GM19043 (cell line): ENCODE data around the gene KRTAP10-6.
"Not testable (repeated sequence)": the region's sequence is repeated elsewhere in the genome, so short reads cannot be mapped to it uniquely, and the experiment has no call there.

ENCODE experiments used
- ATAC-seq: cut with Tn5 transposase; IDR thresholded peaks from one replicate; pipeline ENCODE4 v1.9.1; 2021; ENCODE audit warnings: low read depth; ENCODE audit not compliant: unreplicated experiment

The KRTAP10-6 gene

DNA sequence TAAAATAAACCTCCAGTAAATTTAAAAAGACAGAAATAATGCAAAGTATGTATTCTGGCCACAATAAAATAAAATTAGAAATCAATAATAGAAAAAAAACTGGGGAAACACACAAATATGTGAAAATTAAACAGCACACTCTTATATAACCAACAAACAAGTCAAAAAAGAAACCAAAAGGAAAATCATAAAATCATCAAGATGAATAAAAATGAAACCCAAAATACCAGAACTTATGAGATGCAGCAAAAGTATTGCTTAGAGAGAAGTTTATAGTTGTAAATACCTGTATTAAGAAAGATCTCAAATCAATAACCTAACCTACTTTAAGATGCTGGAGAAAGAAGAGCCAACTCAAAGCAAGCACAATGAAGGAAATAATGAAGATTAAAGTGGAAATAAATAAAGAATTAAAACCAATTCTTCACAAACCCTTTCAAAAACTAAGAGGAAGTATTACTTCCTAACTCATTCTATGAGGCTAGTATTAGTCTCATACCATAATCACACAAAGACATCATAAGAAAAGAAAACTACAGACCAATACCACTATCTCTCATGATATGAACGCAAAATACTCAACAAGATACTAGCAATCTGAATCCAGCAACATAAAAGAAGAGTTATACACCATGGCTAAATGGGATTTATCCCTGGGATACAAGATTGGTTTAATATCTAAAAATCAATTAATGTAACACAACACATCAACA lies 27.3 kb downstream of the KRTAP10-6 start:
- no peak for ATAC-seq

DNA sequence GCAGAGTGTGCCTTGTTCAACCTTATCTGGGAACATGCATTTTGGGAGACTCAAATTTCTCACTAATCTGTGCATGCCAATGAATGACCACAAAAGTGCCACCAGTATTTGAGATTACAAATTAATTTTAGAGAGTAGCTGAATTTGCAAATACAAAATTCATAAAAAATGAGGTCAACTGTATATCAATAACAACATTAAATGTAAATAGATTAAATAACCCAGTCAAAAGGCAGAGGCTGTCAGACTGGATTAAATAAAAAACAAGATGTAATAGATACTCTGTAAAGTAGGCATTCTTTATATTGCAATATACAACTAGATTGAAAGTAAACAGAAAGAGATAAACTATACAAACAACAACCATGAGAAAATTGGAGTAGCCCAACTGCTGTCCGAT lies 28.2 kb downstream of the KRTAP10-6 start:
- no peak for ATAC-seq

DNA sequence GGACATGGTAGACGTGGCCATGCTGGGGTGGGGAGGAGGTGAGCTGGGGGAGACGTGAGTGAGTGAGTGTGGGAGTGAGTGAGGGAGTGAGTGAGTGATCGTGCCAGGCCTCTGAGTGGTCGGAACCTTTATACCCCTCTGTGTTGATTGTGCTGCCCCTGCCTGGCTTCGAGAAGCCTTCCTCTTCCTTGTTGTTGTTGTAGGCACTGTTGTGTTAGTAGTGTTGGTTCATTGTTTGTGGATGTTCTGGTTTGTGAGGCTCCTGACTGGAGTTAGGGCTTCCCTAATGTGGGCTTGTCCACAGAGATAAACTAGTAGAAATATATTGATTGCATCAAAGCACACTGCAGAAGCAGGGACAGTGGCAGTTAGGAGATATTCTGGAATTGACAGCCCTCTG lies 33.6 kb downstream of the KRTAP10-6 start, which contains the start of gene KRTAP10-3:
Gene KRTAP10-3 (minus strand): TSS at position 101 of the 400 bp plus-strand sequence. CDS start 80 bp downstream, at position 21.
- no peak for ATAC-seq

DNA sequence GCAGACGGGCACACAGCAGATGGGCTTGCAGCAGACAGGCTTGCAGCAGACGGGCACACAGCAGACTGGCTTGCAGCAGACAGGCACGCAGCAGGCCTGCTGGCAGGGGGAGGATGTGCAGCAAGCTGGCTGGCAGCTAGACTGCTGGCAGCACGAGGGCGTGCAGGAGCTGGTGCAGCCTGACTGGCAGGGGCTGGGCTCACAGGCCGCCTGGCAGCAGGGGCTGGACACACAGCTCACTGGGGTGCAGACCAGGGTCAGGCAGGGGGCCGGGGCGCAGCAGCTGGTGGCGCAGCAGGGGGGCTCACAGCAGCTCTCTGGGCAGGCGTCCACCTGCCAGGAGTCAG lies 34.0 kb downstream of the KRTAP10-6 start:
- not testable (repeated sequence) for ATAC-seq

DNA sequence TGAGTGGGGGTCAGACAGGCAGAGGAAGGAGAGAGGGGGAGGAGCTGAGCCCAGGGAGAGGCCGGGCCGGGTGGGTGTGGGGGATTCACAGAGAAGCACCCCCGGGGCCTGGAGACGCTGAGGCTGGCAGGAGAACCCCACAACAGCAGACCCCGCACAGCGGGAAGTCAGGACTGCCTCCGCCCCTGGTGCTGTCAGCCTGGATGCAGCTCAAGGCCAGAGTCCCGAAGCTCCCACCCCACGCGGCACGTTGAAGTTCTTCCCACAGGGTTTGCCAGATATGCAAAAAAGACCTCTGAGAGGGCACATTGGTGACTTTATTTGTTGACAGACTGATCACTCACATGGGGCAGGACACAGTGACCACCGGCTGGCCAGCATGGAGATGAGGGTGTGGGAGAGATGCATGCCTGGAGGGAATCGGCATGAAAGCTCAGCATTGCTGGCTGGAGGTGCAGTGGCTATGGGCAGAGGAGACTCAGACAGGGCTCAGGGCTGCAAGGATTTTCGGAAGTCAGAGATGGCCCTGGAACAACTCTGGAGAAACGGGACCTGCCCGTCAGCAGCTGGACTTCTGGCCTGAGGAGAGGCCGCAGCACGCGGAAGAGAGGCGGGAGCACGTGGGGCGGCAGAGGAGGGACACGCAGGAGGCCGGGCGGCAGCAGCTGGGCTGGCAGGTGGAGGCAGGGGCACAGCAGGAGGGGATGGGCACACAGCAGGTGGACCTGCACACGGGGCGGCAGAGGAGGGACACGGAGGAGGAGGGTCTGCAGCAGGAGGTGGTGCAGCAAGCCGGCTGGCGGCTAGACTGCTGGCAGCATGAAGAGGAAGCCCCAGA lies 34.6 kb downstream of the KRTAP10-6 start:
- no peak for ATAC-seq

DNA sequence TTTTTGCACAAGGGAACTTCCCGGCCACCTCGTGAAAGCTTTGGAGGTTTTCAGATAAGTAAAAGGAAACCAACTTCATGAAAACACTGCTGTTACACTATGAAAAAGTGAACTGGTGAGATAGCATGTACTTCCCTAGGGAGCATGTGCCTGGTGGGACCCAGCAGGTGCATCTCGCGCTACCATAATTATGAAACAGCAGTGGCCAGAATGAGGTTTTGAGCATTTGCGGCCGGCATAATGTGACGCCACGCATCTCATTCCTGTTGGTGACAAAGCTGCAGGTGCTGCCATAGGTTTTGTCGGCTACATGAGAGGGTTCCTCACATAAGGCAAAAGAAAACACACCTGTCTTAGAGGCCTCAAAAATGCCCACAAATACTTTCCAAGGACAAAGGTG lies 35.4 kb downstream of the KRTAP10-6 start:
- no peak for ATAC-seq

DNA sequence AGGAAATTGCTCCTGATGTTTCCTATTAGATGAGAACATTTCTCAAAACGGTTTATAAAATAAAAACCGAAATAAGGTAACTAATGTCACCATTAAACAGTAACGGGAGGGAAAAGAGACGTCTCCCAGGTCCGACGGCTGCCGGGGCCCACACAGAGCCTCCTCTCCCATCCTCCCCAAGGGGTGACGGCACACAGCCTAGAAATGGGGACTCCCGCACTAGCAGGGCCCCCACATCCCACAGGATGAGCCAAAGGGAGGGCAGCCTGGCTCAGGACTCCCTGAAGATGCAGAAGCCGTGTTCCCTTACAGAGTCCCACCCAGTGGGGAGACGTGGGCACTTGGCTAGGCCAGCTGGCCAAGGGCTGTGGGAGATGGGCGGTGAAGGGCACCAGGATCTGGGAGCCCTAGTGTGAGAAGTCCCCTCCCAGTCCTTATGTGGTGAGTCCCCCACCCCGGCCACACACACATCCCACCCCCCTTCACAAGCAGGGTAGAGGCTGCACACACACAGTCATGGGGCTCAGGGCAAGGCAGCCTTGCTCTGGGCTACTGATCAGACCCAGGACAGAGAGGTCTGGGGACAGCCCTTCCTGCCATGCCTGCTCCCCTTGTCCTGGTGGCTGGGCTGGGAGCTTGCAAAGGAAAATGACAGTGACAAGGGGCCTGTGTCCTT lies 37.0 kb downstream of the KRTAP10-6 start:
- no peak for ATAC-seq

DNA sequence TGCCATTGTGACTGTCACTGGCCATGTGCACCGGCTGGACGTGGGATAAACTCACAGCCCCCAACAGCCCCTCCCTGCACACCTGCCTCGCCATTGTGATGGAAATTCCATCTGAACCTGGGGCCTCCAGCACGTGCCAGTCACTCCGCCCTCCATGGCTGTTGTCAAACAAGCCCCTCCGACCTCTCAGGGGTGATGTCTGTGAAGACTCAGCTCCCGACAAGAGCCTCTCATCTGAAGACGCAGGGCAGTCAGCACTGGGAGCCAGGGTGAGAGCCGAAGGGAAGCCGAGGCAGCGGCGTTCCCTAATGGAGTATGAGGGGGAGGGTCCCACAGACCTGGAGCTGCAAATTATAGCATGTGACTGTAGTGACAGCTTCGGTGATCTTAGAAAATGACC lies 39.6 kb downstream of the KRTAP10-6 start:
- no peak for ATAC-seq

DNA sequence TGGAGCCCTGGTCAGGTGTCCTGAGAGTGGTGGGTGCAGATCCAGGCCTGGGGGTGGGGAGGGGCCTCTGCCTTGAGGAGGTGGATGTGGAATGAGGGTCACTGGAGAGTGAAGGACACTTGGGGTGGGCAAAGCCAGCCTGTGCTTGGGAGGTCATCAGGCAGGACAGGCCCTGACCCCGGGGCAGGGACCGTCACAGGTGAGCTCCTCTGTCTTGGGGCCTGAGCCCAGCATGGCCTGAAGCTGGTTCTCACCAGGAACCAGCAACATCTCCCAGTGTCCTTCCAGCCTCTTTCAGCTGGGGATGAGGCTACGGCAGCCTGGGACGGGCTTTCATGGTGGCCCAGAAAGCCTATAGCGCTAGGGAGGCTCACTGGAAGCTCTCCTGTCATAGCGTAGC lies 40.2 kb downstream of the KRTAP10-6 start:
- no peak for ATAC-seq

DNA sequence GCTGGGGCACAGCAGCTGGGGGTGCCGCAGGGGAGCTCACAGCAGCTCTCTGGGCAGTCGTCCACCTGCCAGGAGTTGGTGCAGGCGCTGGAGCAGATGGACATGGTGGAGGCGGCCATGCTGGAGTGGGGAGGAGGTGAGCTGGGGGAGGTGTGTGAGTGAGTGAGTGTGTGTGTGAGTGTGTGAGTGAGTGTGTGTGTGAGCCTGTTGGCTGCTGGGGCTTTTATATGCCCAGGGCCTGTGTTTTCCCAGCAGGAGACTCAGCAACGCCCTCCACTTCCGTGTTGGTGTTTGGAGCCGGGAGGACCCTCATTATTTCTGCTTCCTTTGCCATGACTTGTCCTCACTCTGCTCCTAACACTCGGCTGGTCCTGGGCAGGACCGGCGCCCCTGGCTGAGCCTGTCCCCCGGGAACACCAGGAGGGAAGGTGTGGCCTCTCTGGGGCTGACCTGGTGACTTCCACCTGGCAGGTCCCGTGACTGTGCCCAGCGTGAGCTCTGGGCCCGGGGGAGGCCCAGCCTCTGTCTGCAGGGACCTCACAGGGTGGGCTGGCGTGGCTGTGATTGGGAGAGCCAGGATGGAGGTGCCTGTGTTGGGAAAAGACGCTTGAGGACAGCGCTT lies 40.9 kb downstream of the KRTAP10-6 start, which contains the start of gene KRTAP10-2:
Gene KRTAP10-2 (minus strand): TSS at position 166 of the 622 bp plus-strand sequence. CDS start 47 bp downstream, at position 119.
- ATAC-seq = no peak

DNA sequence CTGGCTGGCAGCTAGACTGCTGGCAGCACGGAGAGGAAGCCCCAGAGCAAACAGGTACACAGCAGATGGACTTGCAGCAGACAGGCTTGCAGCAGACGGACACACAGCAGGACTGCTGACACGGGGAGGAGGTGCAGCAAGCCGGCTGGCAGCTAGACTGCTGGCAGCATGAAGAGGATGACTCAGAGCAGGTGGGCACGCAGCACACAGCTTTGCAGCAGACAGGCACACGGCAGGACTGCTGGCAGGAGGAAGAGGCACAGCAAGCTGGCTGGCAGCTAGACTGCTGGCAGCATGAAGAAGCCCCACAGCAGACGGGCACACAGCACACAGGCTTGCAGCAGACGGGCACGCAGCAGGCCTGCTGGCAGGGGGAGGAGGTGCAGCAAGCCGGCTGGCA lies 41.5 kb downstream of the KRTAP10-6 start:
- no peak for ATAC-seq

DNA sequence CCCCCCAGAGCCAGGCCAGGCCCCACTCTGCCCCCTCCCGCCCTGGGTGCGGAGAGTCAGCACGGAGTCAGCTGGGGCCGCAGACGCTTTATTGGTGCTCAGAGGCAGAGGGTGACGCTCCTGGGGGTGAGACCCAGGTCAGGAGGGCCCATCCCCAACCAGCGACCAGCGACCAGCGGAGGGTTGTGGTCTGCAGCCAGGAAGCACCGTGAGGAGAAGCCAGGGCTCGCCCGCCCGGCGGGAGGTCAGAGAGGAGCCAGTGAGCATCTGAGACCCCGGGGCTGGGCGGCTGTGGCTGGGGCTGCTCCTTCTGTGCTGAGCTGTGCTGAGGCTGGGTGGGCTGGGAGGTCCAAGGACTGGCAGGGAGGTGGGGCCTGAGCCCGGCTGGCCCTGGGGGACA lies 42.0 kb downstream of the KRTAP10-6 start:
- ATAC-seq = not testable (repeated sequence)

DNA sequence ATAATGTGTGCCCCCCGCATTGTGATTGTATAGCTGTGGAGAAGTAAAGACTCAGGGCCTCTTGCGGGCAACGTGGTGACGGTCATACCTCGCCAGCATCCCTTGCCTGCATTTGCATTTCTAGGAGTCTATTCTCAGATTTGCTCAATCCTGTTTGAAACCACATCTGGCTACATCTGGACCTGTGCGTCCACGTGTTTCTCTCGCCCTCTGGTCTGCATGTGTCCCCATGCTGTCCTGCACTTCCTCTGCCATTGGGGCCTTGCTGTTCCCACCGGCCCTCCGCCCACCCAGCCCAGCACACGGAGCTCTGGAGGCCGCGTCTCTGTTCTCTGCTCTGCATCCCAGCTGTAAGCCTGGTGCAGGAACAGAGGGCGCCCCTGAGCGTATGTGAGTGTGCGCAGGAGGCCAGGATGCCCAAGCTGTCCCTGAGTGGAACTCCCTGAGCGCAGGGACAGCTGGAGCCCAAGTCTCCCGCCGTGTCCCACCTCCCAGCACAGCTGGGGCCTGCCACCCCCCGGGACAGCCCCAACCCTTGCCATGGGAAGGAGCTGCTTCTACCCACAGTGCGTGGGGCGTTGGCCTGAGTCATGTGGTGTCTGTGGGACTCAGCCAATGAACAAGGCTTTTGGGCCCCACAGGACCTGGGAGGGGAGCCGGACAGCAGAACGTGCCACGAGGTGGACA lies 42.6 kb downstream of the KRTAP10-6 start:
- ATAC-seq = no peak

DNA sequence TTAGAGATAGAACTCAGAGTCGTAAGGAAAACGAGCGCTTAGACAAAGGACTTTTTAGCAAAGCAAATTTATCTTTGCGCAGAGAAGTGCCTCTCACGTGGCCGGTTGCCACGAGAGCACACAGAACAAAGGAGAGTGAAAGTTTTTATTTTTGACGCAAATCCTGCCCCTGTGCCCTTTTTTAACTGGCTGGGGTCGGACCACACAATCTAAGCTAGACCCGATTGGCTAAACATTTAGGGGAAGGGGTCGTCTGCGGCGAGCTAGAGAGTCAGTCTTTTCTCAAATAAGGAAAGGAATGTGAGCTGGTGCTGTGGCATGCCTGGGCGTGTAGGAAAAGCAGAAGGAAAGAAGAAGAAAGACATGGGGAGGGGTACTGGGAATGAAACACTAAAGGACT lies 43.4 kb downstream of the KRTAP10-6 start:
- ATAC-seq = no peak

DNA sequence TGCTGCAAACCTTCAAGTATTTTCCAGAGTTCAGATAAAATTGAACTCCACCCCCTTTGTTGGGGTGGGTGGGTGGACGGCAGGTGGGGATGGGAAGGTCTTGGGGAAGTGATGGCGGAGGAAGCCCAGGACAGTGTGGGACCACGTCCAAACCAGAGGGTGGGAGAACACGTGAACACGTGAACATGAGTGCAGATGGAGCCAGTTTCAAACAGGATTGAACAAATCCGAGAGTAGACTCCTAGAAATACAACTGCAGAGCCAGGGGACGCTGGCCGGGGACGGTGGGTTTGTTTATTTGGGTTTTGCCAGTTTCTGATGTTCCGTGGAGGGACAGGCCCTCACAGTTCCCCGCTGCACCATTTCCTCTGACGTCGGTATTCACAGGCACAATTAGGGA lies 43.9 kb downstream of the KRTAP10-6 start:
- no peak for ATAC-seq

DNA sequence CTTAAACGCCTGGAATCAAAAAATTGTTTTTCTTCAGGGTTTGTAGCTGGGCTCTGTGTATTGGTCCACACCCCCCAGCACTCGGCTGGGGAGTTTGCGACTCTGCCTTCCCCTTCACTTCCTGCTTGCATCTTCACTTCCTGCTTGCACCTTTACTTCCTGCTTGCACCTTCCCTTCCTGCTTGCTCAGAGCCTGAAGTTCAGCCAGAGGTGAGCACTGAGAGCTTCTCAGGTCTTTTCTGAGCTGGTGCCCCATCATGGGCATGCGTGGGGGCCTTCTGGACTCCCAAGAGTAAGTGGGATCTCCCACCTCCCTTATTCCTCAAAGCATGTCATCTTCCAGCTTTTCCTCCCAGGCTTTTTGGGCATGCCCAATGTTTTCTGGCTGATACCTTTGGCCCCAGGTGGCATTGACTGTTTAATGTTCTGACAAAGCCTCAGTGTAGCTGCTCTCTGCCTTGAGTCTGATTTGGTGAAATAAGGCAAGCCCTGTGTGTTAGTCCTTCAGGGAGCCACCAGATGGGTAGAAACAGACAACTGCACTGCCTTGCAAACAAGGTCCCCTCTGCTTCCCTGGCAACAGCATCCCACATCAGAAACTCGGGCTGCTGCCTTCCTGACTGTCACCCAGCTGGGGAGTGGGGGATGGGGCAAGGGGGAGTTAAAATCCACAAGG lies 44.5 kb downstream of the KRTAP10-6 start:
- no peak for ATAC-seq

DNA sequence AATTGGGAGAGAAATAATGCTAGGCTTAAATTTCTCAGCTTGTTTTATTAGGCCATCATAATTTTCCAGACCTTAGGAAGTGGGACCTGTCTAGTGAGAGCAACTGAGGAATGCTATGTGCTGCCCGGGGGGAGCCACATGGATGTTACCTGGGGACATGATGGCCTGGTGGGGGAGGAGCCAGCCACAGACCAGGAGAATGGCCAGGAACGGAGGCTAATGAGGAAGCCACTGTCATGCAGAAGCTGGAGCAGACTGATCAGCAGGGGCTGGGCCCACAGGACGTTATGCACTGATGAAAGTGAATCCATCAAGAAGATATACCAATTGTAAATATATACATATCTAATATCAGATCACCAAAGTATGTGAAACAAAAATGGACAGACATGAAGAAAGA lies 47.7 kb downstream of the KRTAP10-6 start:
- no peak for ATAC-seq

DNA sequence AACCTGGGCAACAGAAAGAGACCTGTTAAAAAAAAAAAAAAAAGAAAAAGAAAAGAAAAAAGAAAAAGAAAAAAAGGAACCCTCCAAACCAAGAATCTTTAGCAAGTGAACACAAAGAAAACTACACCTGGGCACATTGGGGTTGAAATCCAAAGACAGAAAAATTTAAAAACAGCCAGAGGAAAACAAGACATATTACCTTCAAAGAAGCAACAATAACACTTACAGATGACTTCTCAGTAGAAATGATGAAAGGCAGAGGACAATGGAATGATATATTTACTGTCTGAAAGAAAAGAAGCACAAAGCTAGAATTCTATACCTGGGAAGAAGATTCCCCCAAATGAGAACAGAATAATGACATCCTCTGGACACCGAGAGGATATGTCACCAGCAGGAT lies 49.6 kb downstream of the KRTAP10-6 start:
- no peak for ATAC-seq
